Epithelial cell of prostate (primary cell): ENCODE data around the gene PSG1.
"Not testable (repeated sequence)": the region's sequence is repeated elsewhere in the genome, so short reads cannot be mapped to it uniquely, and the experiment has no call there.

Experiments used
- DNase-seq: peaks from one replicate; pipeline ENCODE4 v3.0.0-alpha.2; 2011; ENCODE audit warnings: low read depth, low spot score
- H3K27ac ChIP-seq: fragments of 450-650 bp; 2 replicates; pipeline ENCODE4 v1.5.1; 2017; ENCODE audit warnings: mild to moderate bottlenecking

The PSG1 gene

DNA sequence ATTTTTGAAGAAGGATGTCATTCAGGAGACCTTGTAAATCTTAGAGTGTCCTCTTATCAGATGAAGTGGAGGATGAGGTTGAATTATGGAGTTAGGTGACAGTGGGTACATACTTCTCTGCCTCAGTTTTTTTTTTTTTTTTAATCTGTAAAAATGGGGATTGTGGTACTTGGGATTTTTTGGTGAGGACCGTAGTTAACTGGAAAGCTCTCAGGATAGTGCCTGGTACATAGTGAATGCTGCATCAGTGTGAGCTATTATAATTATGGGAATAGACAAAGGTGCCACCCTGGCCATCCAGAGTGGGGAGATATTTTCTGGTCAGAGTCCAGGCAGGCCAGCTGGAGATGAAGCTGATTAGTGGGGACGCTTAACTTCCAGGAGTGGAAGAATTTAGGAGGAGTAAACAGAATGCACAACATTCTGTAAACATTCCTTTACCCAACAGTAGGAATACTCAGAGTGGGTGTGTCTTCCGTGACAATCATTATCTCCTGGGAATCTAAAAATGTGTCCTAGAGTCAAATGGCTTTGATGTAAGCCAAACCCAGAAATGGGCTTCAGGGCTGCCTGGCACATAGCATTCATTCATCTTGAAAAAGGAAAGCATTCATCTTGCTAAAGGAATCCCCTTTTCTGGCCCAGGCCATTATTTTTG is 47.4 kb downstream of the PSG1 start:
- peak overlapping the region; percentile 85 for H3K27ac ChIP-seq
- DNase-seq = not testable (repeated sequence)

DNA sequence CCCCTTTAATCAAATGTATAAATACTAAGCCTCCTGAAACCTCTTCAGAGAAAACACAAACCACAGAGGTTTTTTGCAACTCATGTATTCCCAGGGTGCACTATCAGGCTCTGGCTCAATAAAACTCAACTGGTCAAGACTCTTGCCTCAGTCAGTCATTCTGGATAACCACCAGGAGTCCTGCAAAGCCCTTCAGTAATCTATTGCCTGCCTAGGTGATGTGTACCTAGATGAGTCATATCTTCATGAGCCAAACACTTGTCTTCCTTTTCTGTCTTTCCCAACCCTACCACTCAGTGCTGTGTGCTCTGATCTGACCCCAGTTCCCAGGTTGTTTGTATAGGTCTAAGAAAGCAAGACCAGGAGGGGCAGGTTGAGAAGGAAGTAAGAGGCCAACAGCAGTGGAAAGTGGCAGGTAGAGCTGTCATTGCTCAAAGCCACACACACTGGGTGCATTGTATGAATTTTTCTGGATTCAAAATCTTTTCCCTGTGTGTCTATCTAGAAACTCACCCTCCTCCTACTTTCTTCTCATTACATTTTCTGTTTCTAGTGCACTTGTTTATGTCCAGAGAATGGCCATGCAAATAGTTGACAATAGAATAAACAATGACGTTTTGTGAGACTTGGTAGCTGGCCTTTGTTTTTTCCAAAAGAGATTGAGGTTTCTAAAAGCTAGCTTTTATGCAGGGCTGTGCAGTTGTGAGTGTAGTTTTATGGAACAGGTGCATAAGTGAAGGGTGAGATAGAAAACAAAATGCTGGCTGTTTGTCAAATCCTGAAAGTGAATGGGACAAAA is 48.1 kb downstream of the PSG1 start:
- DNase-seq = peak; percentile 80
- peak overlapping the region; percentile 85 for H3K27ac ChIP-seq

DNA sequence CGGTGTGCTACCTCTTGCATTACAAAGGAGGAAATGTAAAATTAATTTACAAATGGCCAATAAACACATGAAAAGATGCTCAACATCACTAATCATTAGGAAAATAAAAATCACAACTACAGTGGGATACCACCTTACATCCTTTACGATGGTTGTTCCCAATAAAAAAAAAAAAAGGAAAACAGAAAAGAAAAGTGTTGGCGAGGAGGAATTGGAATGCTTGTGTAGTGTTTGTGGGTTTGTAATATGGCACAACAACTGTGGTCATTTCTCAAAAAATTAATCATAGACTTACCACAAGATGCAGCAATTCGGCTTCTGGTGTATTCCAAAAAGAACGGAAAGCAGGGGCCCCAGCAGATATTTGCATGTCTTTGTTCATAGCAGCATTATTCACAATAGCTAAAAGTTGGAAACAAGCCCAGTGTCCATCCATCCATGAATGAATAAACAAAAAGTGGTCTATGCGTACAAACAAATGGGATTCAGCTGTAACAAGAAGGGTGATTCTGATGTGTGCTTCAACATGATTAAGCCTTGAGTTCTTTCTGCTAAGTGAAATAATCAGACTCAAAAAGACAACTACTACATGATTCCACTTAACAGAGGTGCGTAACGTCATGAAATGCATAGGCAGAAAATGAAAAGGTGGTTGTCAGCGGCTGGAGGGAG is 58.1 kb downstream of the PSG1 start:
- not testable (repeated sequence) for DNase-seq
- peak overlapping the region; percentile 84 for H3K27ac ChIP-seq

DNA sequence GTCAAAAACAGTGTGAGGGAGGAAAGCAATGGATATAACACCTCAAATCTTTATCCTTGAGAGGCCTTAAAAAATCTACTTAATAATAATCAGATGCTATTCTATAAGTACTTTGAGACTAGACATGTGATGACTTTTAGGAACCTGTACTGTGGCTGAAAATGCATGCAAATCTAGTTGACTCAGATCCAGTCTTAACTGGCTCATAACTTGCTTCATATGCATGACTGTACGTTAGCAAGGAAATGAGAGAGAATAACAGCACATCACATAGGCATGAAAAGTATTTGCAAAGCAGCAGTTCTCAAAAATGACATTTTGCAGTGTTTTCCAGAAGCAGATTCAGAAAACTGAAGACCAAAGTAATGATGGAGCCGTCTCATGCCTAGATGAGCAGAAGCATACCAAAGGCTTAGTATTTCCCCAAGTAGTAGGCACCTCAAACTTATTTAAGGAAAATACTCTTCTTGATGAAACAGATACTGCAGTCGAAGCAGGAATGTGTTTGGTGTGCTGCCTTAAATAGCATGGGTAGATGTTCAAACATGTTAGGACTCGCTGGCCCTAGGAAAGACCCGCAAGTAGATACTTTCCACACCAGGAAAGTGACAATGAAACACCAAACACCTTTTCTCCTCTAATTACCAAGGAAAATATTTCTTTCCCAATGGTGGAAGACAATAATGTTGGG is 59.4 kb downstream of the PSG1 start:
- peak; percentile 87 for DNase-seq
- peak overlapping the region; percentile 84 for H3K27ac ChIP-seq

DNA sequence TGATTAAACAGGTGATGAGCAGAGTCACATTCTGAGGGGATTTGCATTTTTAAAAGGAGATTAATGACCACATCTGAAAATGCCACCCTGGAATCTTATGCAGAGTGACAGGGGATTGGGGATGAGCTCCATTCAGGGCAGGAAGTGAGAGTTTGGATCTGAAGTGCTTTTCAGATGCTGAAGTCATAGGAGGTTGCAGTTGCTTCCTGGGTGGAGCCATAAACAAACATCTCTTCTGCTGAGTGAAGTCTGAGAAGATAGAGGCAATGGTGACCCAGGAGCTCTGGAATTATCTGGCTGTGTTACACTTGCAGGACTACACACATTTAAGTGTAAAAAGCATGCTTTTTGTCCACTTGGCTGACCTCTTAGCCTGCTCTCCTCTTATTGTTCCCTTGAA is 62.6 kb downstream of the PSG1 start:
- DNase-seq = no peak
- H3K27ac ChIP-seq = peak overlapping the region; percentile 9
